Thoracic aorta (tissue), 2 donors: Measurements from ENCODE around the gene IGF1. TPM values are rescaled to one million over a fixed set of nuclear protein-coding genes. Genes with fewer than 3 reads are reported as not detected.

Experiments
- ATAC-seq: fragments of 150-250 bp; one replicate; pipeline ENCODE4 v1.8.0; 2017; ENCODE audit warnings: low read depth; ENCODE audit not compliant: insufficient number of reproducible peaks, low FRiP score
- DNase-seq: peaks from one replicate; pipeline ENCODE4 v3.0.0-alpha.2; 2020; ENCODE audit warnings: low spot score
- H3K27ac ChIP-seq, 2 donors: fragments of 200-600 bp; sonication (generic); 1 replicate in 1 of 2; 2 replicates in 1 of 2; pipeline ENCODE4 v1.5.1; 2016; ENCODE audit warnings: mild to moderate bottlenecking in 2 of 2, moderate library complexity in 2 of 2
- H3K27me3 ChIP-seq: fragments of 200-600 bp; sonication (generic); replicated peaks from 2 replicates; pipeline ENCODE4 v1.6.0; 2016; ENCODE audit warnings: mild to moderate bottlenecking; ENCODE audit not compliant: insufficient read depth
- H3K36me3 ChIP-seq: fragments of 200-600 bp; sonication (generic); one replicate; pipeline ENCODE4 v1.5.1; 2016
- H3K4me1 ChIP-seq, 2 donors: fragments of 200-600 bp; sonication (generic); 1 replicate in 1 of 2; 2 replicates in 1 of 2; pipeline versions ENCODE4 v1.5.1 to v1.6.0; 2016; ENCODE audit warnings: low read depth in 2 of 2, mild to moderate bottlenecking in 1 of 2; ENCODE audit not compliant: control insufficient read depth in 1 of 2
- H3K4me3 ChIP-seq: fragments of 200-600 bp; sonication (generic); 2 replicates; pipeline ENCODE4 v1.5.1; 2016; ENCODE audit warnings: mild to moderate bottlenecking
- H3K9me3 ChIP-seq: fragments of 200-600 bp; sonication (generic); 2 replicates; pipeline ENCODE4 v1.5.1; 2016
- CTCF ChIP-seq: fragments of 200-600 bp; sonication (generic); IDR thresholded peaks from one replicate; pipeline ENCODE4 v1.5.1; 2019; ENCODE audit warnings: antibody characterized with exemption
- total RNA-seq, 2 donors: library from RNA; depleted of rRNA; stranded (reverse); fragments of >200 nt; gene quantifications; one replicate each; pipeline versions ENCODE4 v1.1.0 to v1.2.3, GENCODE V29; 2016

The IGF1 gene
- total RNA-seq, 2 donors from 2014 or later: 37.9 to 44.0 TPM

- no peak overlapping the region for H3K27ac ChIP-seq
- DNase-seq (no peak), ATAC-seq (no peak)
- no peaks in the 10 kb centered on the region for H3K9me3 ChIP-seq
- H3K4me3 ChIP-seq: no peak overlapping the region
- H3K27me3 ChIP-seq: no peaks in the 10 kb centered on the region
- H3K4me1 ChIP-seq: no peaks in the 10 kb centered on the region
- no peak for TF ChIP-seq CTCF
- H3K36me3 ChIP-seq: no peaks in the 10 kb centered on the region
These were observed 42.1 kb downstream of the IGF1 start for GRCh38 chr12:102438047-102438826.

GRCh38 chr12:102437511-102437910 is 42.9 kb downstream of the IGF1 start:
- Histone ChIP-seq H3K9me3 (no peaks in the 10 kb centered on the region), H3K4me1 (no peaks in the 10 kb centered on the region), H3K27me3 (no peaks in the 10 kb centered on the region), H3K4me3 (no peak overlapping the region), H3K36me3 (no peaks in the 10 kb centered on the region), H3K27ac (no peak overlapping the region)
- ATAC-seq: no peak
- no peak for DNase-seq
- no peak for TF ChIP-seq CTCF

- Histone ChIP-seq H3K27me3 (no peaks in the 10 kb centered on the region), H3K4me1 (no peaks in the 10 kb centered on the region), H3K36me3 (no peaks in the 10 kb centered on the region), H3K27ac (no peak overlapping the region), H3K4me3 (no peak overlapping the region), H3K9me3 (no peaks in the 10 kb centered on the region)
- DNase-seq (no peak), ATAC-seq (no peak)
- no peak for TF ChIP-seq CTCF
These were observed 43.5 kb downstream of the IGF1 start for GRCh38 chr12:102436867-102437266.

- H3K4me1 ChIP-seq: no peaks in the 10 kb centered on the region
- no peak overlapping the region for H3K27ac ChIP-seq
- no peak for ATAC-seq
- H3K27me3 ChIP-seq: no peaks in the 10 kb centered on the region
- H3K4me3 ChIP-seq: no peak overlapping the region
- DNase-seq: no peak
- no peaks in the 10 kb centered on the region for H3K9me3 ChIP-seq
- TF ChIP-seq CTCF: no peak
- no peaks in the 10 kb centered on the region for H3K36me3 ChIP-seq
These were observed 44.4 kb downstream of the IGF1 start for GRCh38 chr12:102435827-102436436.

- TF ChIP-seq CTCF: no peak
- Histone ChIP-seq H3K27ac (no peak overlapping the region), H3K9me3 (no peaks in the 10 kb centered on the region), H3K36me3 (no peaks in the 10 kb centered on the region), H3K4me3 (no peak overlapping the region), H3K27me3 (no peaks in the 10 kb centered on the region), H3K4me1 (no peaks in the 10 kb centered on the region)
- no peak for DNase-seq
- ATAC-seq: no peak
These were observed 47.1 kb downstream of the IGF1 start for GRCh38 chr12:102433304-102433703.
